IPS DF 4.7 (cell line): ENCODE results near the gene OMD.

Source experiments
- DNase-seq: peaks from one replicate; pipeline ENCODE4 v3.0.0-alpha.2; 2013; ENCODE audit warnings: low spot score; ENCODE audit errors: extremely low read depth

OMD gene

DNA sequence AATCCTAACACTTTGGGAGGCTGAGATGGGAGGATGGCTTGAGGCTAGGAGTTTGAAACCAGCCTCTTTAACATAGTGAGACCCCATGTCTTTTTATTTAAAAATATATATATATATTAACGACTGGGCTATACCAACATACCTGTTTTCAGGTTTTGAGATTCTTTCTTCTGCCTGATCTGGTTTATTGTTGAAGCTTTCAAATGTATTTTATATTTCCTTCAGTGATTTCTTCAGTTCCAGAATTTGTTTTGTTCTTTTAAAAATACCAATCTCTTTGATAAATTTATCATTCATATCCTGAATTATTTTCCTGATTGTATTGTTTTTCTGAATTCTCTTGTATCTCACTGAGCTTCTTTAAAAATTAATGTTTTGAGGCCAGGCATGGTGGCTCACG, 51.1 kb downstream of the OMD start:
- no peak for DNase-seq

DNA sequence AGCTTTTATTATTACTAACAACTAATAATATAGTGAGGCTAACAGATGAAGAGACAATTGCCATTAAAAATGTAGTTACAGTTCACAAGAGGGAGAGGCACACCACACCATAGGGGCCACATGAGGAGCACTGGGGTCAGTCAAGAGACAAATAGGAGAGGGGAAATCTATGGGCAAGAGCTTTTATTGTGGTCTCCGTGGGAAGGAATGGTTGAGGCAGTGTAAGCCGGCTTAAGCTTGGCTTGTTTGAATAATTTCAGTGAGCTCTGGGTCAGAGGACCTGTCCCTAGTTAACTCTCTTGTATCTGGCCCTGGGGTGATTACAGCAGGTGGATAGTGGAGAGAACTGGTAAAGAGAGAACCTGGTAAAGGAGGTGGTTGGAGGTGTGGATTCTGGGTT, 55.2 kb downstream of the OMD start:
- no peak for DNase-seq
